HL-60/S4 treated with retinoic acid at 250 ng/mL for 4 days and 3 days (cell line): ENCODE measurements around the gene WNT7B.

Experiments
- in situ Hi-C: fragments of 300-500 bp; cut with MboI; formaldehyde crosslinking; loops from 2 replicates; pipeline ENCODE4 v1.7.0; 2022; ENCODE audit warnings: low sequenced_read_pairs

Gene WNT7B

GRCh38 chr22:45880716-45881523 lies 96.0 kb downstream of the WNT7B start:
- in situ Hi-C loops: no loop called here

- in situ Hi-C loops: no loop called here
These were observed 96.8 kb downstream of the WNT7B start for GRCh38 chr22:45880091-45880715.

GRCh38 chr22:45879552-45879949 lies 97.4 kb downstream of the WNT7B start:
- in situ Hi-C loops: no loop called here

GRCh38 chr22:45878901-45879551 lies 97.9 kb downstream of the WNT7B start:
- in situ Hi-C loops: no loop called here

GRCh38 chr22:45878051-45878781 lies 98.7 kb downstream of the WNT7B start:
- in situ Hi-C loops: no loop called here

DNA sequence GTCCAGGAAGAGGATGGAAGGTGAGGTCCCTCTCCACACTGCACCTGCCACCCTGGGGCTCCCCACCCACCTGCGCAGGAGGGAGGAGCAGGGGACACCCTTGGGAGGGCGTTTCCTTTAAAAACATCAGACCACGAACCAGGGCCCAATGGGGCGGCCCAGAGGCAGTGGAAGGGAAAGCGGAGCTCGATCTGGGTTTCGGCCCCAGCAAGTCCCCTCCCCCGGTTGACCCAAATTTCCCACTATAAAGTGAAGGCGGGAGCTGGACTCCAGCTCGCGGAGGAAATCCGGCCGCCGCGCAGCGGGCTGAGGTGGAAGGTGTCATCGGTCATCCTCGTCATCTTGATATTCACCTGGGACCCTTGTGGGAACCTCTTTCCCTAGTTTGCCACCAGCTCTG lies 99.3 kb downstream of the WNT7B start:
- in situ Hi-C loops: no loop called here

DNA sequence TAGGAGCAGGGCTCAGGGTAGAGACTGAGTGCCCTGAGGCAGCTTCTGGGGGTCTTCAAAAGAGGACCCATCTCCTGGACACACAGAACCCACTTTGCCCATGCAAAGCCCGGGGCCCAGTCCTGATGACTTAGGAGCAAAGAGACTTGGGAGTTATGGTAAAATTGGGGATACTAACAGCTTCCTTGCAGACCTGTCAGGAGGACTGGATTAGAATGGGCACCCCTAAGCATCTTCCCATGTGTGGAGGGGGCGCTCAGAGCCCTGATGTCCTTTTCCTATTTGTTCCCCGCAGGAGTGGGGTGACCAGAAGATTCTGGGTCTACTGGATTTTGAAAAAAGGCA lies 100.0 kb downstream of the WNT7B start:
- in situ Hi-C loops: no loop called here

DNA sequence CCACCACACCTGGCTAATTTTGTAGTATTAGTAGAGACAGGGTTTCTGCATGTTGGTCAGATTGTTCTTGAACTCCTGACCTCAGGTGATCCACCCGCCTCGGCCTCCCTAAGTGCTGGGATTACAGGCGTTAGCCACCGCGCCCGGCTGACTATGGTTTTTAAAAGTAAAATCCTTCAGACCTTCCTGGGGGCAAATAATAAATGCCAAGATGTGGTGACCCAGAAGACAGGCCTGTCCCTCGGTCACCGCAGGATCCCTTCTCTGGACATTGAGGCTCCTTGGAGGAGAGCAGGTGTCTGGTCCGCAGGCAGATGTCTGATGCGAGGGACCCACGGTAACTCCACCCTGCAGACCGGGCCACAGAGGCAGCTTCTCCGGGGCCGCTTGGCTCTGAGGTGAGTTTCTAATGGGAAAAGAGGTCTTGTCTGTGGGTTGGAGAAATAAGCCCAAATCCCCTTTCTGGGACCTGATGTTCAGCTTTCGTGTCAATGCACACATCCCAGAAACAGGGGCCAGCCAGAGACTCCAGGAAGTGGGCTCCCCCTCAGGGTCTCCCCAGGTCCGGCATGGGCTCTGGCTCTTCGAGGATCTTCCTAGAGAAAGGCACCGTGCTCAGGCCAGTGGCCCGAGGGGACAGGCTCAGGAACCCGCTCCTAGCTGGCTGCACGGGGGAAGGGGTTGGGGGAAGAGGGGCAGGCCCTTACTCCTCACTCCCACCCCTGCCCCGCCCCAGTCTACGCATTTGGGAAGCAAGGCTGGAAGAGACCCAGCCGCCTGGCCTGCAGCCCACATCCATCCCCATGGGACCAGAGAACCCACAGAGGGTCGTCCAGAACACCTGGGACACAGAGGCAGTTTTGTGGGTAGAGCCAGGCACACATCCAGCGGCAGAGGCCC lies 100.6 kb downstream of the WNT7B start:
- in situ Hi-C loops: no loop called here

DNA sequence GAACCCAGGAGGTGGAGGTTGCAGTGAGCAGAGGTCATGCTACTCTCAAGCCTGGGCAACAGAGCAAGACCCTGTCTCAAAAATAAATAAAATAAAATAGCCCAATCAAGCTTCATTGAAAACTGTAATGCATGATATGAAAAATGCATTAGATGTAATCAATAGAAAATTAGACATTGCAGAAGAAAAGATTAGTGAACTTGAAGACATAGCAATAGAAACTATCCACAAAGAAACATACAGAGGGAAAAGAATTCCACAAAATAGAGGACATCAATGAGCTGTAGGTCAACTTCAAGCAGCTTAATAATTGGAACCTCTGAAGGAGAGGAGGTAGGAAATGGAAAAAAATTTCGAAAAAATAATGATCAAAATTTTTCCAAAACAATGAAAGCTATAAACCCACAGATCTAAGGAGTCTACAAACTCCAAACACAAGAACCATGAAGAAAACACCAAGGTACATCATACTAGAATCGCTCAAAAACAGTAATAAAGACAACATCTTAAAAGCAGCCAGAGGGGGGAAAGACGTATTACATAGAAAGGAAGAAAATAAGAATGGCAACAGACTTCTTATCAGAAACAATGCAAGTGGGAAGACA lies 104.2 kb downstream of the WNT7B start:
- in situ Hi-C loops: no loop called here

GRCh38 chr22:45871721-45872120 lies 105.2 kb downstream of the WNT7B start:
- in situ Hi-C loops: no loop called here
